Measurements from ENCODE around the gene DST. TPM values are rescaled to one million over a fixed set of nuclear protein-coding genes. Genes with fewer than 3 reads are reported as not detected.
"Not testable (repeated sequence)": the region's sequence is repeated elsewhere in the genome, so short reads cannot be mapped to it uniquely, and the experiment has no call there.

Gene DST
- polyA plus RNA-seq, 1 of the 3 experiments (the other 2 are of a cell fraction) = 64.3 TPM

- Histone ChIP-seq H2AFZ (ENCODE audit: low read depth) (no peak overlapping the region), H3K9me3 (no peaks in the 10 kb centered on the region), H3K4me2 (no peak overlapping the region), H3K27me3 (ENCODE audit: insufficient read depth) (no peaks in the 10 kb centered on the region), H3K36me3 (replicated peaks in 1 of 2; ENCODE audit: control insufficient read depth in 1 of 2, insufficient read depth in 2 of 2, low read length in 1 of 2) (peaks cover 3 to 34% of the 10 kb centered on the region in 2 experiments), H3K9ac (no peak overlapping the region), H3K4me1 (ENCODE audit: control insufficient read depth in 1 of 2, insufficient read depth in 2 of 2, low read depth in 1 of 2, low read length in 1 of 2) (peaks cover 8 to 20% of the 10 kb centered on the region in 2 experiments; a peak in 3 of 4 replicates), H3K9me2 (no peaks in the 10 kb centered on the region), H3K79me2 (ENCODE audit: insufficient read depth) (peaks cover 84% of the 10 kb centered on the region), H3K4me3 (ENCODE audit: low read depth in 2 of 2, low read length in 1 of 2) (no peak overlapping the region), H3F3A (replicated peaks; ENCODE audit: insufficient read depth) (peaks cover 3% of the 10 kb centered on the region), H3K27ac (ENCODE audit: low read depth in 2 of 2, low read length in 1 of 2) (no peak overlapping the region), H4K20me1 (ENCODE audit: insufficient read depth) (peaks cover 4% of the 10 kb centered on the region; the same call in 1 of the 2 replicates)
- peak; percentile 13; the same call in 1 of the 2 replicates for TF ChIP-seq NFIC (IDR thresholded peaks at IDR 0.05; ENCODE audit: borderline replicate concordance)
- TF ChIP-seq CHD2 (IDR thresholded peaks at IDR 0.05; ENCODE audit: low read length, partially characterized antibody) = no peak
- TF ChIP-seq USF1 (IDR thresholded peaks at IDR 0.05; ENCODE audit: borderline replicate concordance, low read depth) = no peak
- POLR2A ChIA-PET = no interaction called here
- WGBS (ENCODE audit: low lambda C conversion rate) = 87% methylated on average over 3 of the region's 3 CpGs
- CTCF ChIA-PET = interaction anchor here (1.7 to 3.0 kb wide), 2 partner anchors 36 to 188 kb away, joined by 6 to 7 read pairs; no protein-coding TSS in a partner anchor
- no peak for DNase-seq
Measured at GRCh38 chr6:56663344-56663743, 20.7 kb upstream of the DST start.

- DNase-seq; H3K27me3 ChIP-seq (ENCODE audit: insufficient read depth); H3K9me2 ChIP-seq; H3K9ac ChIP-seq; H4K20me1 ChIP-seq (ENCODE audit: insufficient read depth); H3K4me2 ChIP-seq; POLR2A ChIA-PET; H3K27ac ChIP-seq (ENCODE audit: low read depth in 2 of 2, low read length in 1 of 2); H2AFZ ChIP-seq (ENCODE audit: low read depth); H3K4me3 ChIP-seq (ENCODE audit: low read depth in 2 of 2, low read length in 1 of 2); H3F3A ChIP-seq (replicated peaks; ENCODE audit: insufficient read depth); H3K9me3 ChIP-seq: not testable (repeated sequence)
- CTCF ChIA-PET = interaction anchor here (1.1 to 3.0 kb wide), 2 partner anchors 18 to 190 kb away, joined by 3 to 7 read pairs; no protein-coding TSS in a partner anchor
- Histone ChIP-seq H3K79me2 (ENCODE audit: insufficient read depth) (peaks cover 90% of the 10 kb centered on the region), H3K36me3 (replicated peaks in 1 of 2; ENCODE audit: control insufficient read depth in 1 of 2, insufficient read depth in 2 of 2, low read length in 1 of 2) (peaks cover 3 to 19% of the 10 kb centered on the region in 2 experiments), H3K4me1 (ENCODE audit: control insufficient read depth in 1 of 2, insufficient read depth in 2 of 2, low read depth in 1 of 2, low read length in 1 of 2) (peaks cover 8 to 20% of the 10 kb centered on the region in 2 experiments; a peak in 3 of 4 replicates)
- 87% methylated on average over 3 of the region's 3 CpGs for WGBS (ENCODE audit: low lambda C conversion rate)
Measured at GRCh38 chr6:56661338-56661737, 18.6 kb upstream of the DST start.

GRCh38 chr6:56660381-56660730 is 17.7 kb upstream of the DST start:
- no peak overlapping the region for H3K9ac ChIP-seq
- H3F3A ChIP-seq (replicated peaks; ENCODE audit: insufficient read depth) = peaks cover 3% of the 10 kb centered on the region
- H3K9me2 ChIP-seq = no peaks in the 10 kb centered on the region
- peaks cover 8 to 22% of the 10 kb centered on the region in 2 experiments; a peak in 3 of 4 replicates for H3K4me1 ChIP-seq (ENCODE audit: control insufficient read depth in 1 of 2, insufficient read depth in 2 of 2, low read depth in 1 of 2, low read length in 1 of 2)
- POLR2A ChIA-PET = no interaction called here
- WGBS (ENCODE audit: low lambda C conversion rate) = 88% methylated on average over 3 of the region's 3 CpGs
- H2AFZ ChIP-seq (ENCODE audit: low read depth) = no peak overlapping the region
- peaks cover 90% of the 10 kb centered on the region for H3K79me2 ChIP-seq (ENCODE audit: insufficient read depth)
- H3K27me3 ChIP-seq (ENCODE audit: insufficient read depth) = no peaks in the 10 kb centered on the region
- no peaks in the 10 kb centered on the region for H3K9me3 ChIP-seq
- no peak overlapping the region for H3K4me2 ChIP-seq
- no peak for TF ChIP-seq FOXM1 (IDR thresholded peaks at IDR 0.05; ENCODE audit: low read depth)
- no peak for TF ChIP-seq TCF12 (IDR thresholded peaks at IDR 0.05)
- no peak for TF ChIP-seq RXRA (IDR thresholded peaks at IDR 0.05; ENCODE audit: borderline replicate concordance, low read depth)
- no peak for TF ChIP-seq CHD2 (IDR thresholded peaks at IDR 0.05; ENCODE audit: low read length, partially characterized antibody)
- no peak for TF ChIP-seq RFX5 (IDR thresholded peaks at IDR 0.05; ENCODE audit: low read length)
- TF ChIP-seq NRF1 (IDR thresholded peaks at IDR 0.05; ENCODE audit: low read depth, low read length) = no peak
- TF ChIP-seq EP300 (IDR thresholded peaks at IDR 0.05; ENCODE audit: borderline replicate concordance in 1 of 2, low read depth in 1 of 2, low read length in 1 of 2) = no peak
- no peak for TF ChIP-seq USF1 (IDR thresholded peaks at IDR 0.05; ENCODE audit: borderline replicate concordance, low read depth)
- CTCF ChIA-PET = interaction anchor here (3.0 kb wide), 1 partner anchor 191 kb away, joined by 7 read pairs; no protein-coding TSS in a partner anchor
- peaks cover 3 to 22% of the 10 kb centered on the region in 2 experiments for H3K36me3 ChIP-seq (replicated peaks in 1 of 2; ENCODE audit: control insufficient read depth in 1 of 2, insufficient read depth in 2 of 2, low read length in 1 of 2)
- DNase-seq = no peak
- H3K4me3 ChIP-seq (ENCODE audit: low read depth in 2 of 2, low read length in 1 of 2) = no peak overlapping the region
- H3K27ac ChIP-seq (ENCODE audit: low read depth in 2 of 2, low read length in 1 of 2) = peak overlapping the region in 1 of 2 experiments; percentile 73; a peak in 2 of 4 replicates
- peaks cover 4% of the 10 kb centered on the region; the same call in 1 of the 2 replicates for H4K20me1 ChIP-seq (ENCODE audit: insufficient read depth)

Measured in SK-N-SH (cell line).